GM19463 (cell line): ENCODE measurements around the gene APCDD1.

Experiments
- ATAC-seq: cut with Tn5 transposase; IDR thresholded peaks from one replicate; pipeline ENCODE4 v1.9.1; 2021; ENCODE audit warnings: mild to moderate bottlenecking, moderate library complexity; ENCODE audit not compliant: unreplicated experiment

The APCDD1 gene

DNA sequence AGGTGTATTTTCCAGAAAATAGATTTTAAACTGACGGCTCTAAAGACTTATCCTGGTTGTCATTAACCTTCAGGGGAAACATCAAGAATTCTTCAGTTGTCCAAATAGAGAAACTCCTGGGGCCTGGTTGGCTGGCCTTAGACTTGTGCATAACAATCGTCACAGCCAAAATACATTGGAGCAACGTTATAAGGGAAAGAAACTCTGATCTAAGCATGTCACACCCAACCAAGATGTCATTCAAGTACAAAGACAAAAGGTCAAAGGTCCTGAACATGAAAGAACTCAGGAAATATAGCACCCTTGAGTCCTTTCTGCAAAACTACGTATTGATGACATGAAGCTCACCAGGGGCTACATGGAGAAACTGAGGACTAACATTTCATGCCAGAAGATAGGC is 23.8 kb upstream of the APCDD1 start:
- ATAC-seq: no peak

DNA sequence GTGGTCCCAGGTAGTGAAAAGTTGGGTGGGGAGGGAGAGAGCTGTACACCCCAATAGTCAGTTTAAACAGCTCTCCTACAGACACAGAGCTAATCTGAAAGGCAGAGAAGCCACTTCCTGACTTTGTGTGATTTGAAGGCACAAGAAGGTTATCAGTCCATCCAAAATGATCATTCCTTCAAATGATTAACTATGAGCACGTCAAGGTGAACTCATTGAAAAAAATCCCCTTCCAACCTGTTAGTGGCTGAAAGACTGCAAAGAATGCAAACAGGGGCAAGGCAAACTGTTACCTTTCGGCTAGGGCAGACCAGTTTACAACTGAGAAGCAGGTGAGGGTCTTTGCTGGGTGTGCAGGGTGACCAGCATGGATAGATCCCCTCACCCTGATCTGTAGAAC is 22.8 kb upstream of the APCDD1 start:
- ATAC-seq: no peak

DNA sequence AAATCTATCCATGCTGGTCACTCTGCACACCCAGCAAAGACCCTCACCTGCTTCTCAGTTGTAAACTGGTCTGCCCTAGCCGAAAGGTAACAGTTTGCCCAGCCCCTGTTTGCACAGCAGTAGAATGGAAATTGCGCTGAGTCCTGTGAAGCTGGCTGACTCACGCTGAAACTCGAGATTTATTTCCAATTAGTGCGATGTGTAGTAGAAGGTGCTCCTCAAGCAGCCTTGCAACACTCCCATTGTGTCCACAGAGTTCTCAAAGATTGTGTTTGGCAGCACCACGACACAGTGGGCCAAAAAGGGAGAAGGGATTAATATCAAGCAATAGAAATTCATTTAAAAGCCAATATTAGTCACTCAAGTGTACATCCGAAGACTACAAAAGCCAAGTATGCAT is 21.7 kb upstream of the APCDD1 start:
- ATAC-seq: no peak

- no peak for ATAC-seq
Observed at GRCh38 chr18:10436160-10436559, 18.3 kb upstream of the APCDD1 start.

DNA sequence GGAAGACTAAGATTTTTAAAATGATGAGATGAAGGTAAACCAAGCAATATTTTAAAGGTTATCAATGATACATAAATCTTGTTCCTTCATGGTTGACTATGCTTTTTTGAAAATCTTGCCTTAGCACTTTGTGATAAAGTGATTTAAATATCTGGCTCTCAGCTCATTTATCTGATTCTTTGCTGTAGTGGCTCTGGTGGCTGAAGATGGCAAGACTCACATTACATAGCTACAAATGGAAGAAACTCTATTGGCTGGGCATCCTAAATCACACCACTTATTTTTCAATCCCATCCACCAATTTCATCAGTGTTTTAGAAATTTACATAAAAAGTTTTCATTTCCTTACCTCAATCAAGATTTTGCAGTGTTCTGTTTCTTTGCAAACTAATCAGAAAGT is 16.6 kb upstream of the APCDD1 start:
- ATAC-seq: no peak

- no peak for ATAC-seq
Observed at GRCh38 chr18:10439898-10440297, 14.5 kb upstream of the APCDD1 start.

DNA sequence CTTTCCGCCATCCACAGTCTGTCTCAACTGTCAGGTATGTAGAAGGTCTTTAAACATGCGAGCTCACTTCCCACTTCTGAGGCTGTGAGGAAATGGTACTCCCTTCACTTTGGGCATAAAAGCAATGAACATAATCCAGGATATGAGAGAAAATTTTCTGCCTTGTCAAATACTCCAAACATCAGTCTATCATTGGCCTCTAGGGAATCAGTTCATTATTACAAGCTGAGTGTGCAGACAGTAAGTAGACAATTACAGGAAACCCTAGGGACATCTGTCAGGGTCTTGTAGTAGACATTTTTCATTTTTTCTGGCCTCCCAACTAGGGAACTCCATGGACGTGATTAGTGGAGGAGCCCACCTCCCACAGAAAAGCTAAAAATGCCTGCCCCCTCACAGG is 13.6 kb upstream of the APCDD1 start:
- ATAC-seq: no peak

DNA sequence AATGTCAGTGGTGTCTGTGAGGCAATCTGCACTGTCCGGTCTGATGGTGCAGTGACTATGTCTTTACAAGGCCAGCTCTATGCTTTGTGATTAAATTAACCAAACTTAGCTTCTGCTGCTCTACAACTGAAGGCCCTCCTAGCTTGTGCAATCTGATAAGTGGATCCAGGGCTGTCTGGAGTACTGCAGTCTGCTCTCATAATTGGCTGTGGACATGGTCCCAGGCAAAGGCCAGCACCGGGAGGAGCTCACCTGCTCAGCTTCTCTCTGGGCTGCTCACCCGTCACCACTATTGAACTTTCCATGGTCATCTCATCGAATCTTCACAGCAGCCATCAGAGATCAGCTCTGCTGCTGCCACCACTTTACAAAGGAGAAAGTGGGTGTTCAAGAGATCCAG is 13.0 kb upstream of the APCDD1 start:
- no peak for ATAC-seq

GRCh38 chr18:10442551-10442971 is 11.9 kb upstream of the APCDD1 start:
- ATAC-seq: no peak

- no peak for ATAC-seq
Observed at GRCh38 chr18:10443001-10443400, 11.4 kb upstream of the APCDD1 start.

DNA sequence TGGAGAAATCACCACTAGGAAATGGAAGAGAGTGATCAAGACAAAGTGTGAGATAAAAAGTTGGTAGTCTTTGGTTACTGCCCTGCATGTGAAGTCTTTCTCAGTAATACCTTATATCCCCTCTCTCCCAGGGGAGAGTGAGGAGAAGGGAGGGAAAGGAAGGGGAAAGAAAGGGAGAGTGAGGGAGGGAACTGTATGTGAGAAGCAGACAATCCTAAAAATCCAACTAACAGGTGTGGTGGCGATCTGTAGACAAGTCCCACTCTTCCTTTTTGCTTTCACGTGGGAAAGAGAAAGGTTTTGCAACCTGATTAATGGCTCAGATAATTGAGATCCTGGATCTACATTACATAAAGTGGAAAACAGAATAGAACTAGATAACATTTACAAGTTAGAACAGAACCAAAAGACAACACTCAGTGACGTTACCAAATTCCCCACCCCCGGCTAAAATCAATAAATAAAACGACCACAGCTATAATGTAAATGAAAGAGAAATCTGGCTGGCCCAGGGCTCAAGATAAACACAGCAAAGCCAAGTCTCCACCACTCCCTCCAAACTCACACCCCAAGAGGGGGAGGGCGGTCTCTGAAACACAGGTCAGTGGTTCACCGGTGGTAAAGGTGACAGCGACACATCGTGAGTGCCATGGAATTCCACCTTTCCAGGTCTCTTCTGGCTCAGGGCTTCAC is 10.0 kb upstream of the APCDD1 start:
- no peak for ATAC-seq

GRCh38 chr18:10449396-10449795 is 5.0 kb upstream of the APCDD1 start:
- no peak for ATAC-seq

DNA sequence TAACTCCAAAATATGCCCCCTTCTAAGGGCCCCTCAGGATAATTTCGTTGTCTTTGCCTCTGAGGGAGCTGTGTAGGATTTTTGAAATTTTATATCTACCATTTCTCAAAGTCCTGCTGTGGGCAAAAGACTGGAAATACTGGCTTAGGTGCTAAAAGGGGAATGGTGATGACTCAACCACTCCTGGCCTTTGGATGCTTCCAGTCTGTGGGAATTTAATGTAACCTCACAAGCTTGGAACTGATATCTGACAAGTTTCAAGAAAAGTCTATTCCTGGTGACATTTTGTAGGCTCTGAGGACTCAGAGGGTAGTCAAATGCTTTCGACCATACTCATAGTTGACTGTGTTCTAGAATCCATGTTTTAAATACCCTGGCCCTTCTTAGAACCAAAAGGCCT is 3.4 kb upstream of the APCDD1 start:
- ATAC-seq: no peak

DNA sequence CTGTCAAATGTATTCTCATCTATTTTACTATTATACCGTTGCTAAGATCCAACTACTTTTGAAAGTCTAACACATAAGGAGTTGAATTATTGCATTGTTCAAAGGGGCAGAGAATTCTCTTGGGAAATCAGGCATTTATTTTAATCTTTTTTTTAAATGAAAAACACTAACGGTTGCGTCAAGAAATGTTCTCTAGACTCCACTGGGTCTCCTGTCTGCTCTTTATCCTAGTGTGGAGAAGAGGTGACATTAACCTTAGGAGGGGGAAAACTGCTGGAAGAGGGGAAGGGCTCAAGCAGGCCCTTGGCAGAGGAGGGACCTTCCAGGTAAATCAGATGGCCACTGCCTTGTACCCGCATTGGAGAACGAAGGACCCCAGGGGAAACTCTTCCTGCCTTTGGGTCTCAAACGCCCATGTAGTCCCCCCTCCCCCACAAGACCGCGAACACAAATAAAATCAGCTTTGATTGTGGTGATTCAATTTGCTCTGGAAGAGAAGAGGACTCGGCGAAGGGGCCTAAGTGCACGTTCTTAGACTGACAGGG is 1.1 kb upstream of the APCDD1 start:
- ATAC-seq: no peak

DNA sequence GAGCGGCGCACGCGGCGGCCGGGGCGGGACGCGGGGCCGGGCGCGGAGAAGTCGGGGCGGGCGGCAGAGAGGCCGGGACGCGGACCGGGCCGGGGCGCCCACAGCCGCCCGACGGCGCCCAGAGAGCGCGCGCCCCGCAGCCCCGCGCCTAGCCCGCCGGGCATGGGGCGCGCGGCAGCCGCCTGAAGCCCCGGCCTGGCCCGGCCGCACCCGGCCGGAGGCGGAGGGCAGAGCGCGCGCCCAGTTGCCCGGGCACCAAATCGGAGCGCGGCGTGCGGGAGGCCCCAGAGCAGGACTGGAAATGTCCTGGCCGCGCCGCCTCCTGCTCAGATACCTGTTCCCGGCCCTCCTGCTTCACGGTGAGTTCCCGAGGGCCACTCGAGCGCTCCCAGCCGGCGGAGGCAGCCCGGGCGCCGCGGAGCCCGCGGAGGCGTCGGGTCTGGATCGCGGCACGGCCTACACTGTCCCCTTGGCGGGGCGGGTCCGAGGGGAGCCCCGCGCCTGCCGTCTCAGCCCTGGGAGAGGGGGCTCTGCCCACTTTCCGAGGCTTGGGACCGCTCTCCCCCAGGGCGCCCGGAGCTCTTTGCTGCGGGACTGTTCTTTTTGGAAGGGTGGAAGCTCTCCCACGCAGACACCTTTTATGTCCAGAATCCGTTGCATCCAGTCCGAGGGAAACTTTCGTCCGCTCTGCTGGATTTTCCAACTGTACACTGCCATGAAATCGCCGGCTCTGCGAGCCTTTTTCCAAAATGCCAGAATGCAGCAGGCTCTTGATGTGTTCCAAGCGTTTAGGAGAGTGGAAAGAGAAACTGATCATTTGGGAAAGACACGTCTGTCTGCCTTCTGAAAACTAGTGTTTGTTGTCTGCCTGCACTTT is 484 bp downstream of the APCDD1 start:
- ATAC-seq: no peak

DNA sequence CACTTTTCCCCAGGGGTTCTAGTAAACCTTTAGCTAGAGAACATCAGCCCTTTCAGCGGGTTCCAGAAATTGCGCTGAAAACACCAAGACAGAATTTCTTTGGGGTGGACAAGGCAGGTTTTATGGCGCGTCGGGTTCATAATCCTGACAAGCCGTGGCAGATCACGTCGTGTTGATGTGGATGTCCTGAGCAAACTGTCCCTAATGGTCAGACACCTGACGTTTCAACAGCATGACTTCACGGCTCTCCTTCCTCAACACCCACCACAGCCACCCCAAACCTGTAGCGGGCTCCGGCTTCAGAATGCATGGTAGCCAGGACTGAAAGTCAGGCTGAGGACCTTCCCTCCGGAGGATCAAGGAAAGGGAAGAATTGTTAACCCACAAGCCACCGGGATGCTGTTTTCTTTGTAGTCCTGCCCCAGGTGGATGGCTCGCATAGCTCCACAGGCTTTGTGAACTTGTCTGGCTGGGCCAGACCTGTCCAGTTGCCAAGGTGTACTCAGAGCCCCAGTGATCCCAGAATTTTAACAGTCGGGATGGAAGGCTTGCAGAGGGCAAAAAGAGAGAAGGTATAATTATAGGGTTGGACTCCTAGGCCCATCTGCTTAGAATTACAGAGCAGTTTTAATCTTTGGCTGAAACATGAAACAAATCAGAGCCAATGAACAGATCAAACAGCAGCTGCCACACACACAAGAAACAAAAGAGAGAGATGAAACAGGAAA is 1.5 kb downstream of the APCDD1 start:
- no peak for ATAC-seq

- ATAC-seq: no peak
Observed at GRCh38 chr18:10456718-10457117, 2.3 kb downstream of the APCDD1 start.

GRCh38 chr18:10457128-10457527 is 2.7 kb downstream of the APCDD1 start:
- no peak for ATAC-seq

- ATAC-seq: no peak
Observed at GRCh38 chr18:10457767-10458166, 3.3 kb downstream of the APCDD1 start.

GRCh38 chr18:10458691-10459090 is 4.3 kb downstream of the APCDD1 start:
- no peak for ATAC-seq

DNA sequence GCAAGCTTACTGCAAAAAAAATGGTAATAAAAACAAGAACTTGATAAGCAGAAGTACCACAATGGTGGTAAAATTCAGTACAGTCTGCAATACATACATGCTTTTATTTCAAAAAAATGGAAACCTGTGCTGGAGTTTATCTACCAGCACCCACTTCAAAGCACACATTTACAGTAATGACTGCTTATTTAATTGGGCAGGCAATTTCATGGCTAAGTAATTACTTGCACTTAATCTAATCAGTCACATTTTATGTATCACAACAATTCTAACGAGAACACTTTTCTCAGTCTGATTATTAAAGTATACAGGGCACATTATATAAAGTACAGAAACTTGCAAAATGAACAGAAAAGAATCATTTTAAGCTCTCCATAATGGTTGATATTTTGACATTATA is 5.2 kb downstream of the APCDD1 start:
- ATAC-seq: no peak
